NCI-H2196 (cell line): ENCODE measurements around the gene UGT1A3.
"Not testable (repeated sequence)": the region's sequence is repeated elsewhere in the genome, so short reads cannot be mapped to it uniquely, and the experiment has no call there.

Experiments
- DNase-seq: peaks from one replicate; lab custom pipeline; 2025; ENCODE audit not compliant: unreplicated experiment; lab: John Stamatoyannopoulos, UW

The UGT1A3 gene

GRCh38 chr2:233707940-233708644 lies 20.8 kb upstream of the UGT1A3 start:
- DNase-seq = no peak

GRCh38 chr2:233708942-233709341 lies 19.9 kb upstream of the UGT1A3 start:
- DNase-seq = no peak

- peak; percentile 84 for DNase-seq
These were observed 17.4 kb upstream of the UGT1A3 start for GRCh38 chr2:233711312-233712008.

- DNase-seq = no peak
These were observed 16.1 kb upstream of the UGT1A3 start, which contains the start of gene UGT1A5 for GRCh38 chr2:233712611-233713261. Gene UGT1A5, plus strand, starts transcription at chr2:233712907. Its CDS starts 85 bp downstream, at chr2:233712992.

- DNase-seq = no peak
These were observed 15.6 kb upstream of the UGT1A3 start for GRCh38 chr2:233713262-233713615.

- no peak for DNase-seq
These were observed 14.7 kb upstream of the UGT1A3 start for GRCh38 chr2:233714121-233714520.

GRCh38 chr2:233718552-233718951 lies 10.3 kb upstream of the UGT1A3 start, which contains the start of gene UGT1A4:
Gene UGT1A4, plus strand, starts transcription at chr2:233718736. Its CDS starts 85 bp downstream, at chr2:233718821.
- DNase-seq = no peak

GRCh38 chr2:233736868-233737653 lies 8.2 kb downstream of the UGT1A3 start:
- not testable (repeated sequence) for DNase-seq

- DNase-seq = no peak
These were observed 12.0 kb downstream of the UGT1A3 start for GRCh38 chr2:233740870-233741269.

- DNase-seq = no peak
These were observed 14.8 kb downstream of the UGT1A3 start for GRCh38 chr2:233743464-233744259.

- DNase-seq = no peak
These were observed 16.4 kb downstream of the UGT1A3 start for GRCh38 chr2:233745073-233745755.

GRCh38 chr2:233745838-233746237 lies 17.0 kb downstream of the UGT1A3 start:
- DNase-seq = not testable (repeated sequence)

- DNase-seq = no peak
These were observed 17.8 kb downstream of the UGT1A3 start for GRCh38 chr2:233746475-233747282.

GRCh38 chr2:233747283-233747544 lies 18.4 kb downstream of the UGT1A3 start:
- no peak for DNase-seq

- DNase-seq = not testable (repeated sequence)
These were observed 21.8 kb downstream of the UGT1A3 start for GRCh38 chr2:233750689-233751088.

GRCh38 chr2:233751212-233752009 lies 22.6 kb downstream of the UGT1A3 start:
- DNase-seq = not testable (repeated sequence)

GRCh38 chr2:233754872-233755611 lies 26.2 kb downstream of the UGT1A3 start:
- no peak for DNase-seq
